IMR-90 (cell line): ENCODE measurements around the gene NINJ2. TPM values are rescaled to one million over a fixed set of nuclear protein-coding genes. Genes with fewer than 3 reads are reported as not detected.

Experiments used
- ATAC-seq: fragments of 200-7000 bp; cut with Tn5 transposase; 2 replicates; pipeline ENCODE4 v1.9.1; 2020; ENCODE audit warnings: low read depth, mild to moderate bottlenecking, moderate library complexity
- BruUV-seq: library from RNA; stranded (reverse); fragments of 400-500 nt; replicated peaks from 2 replicates; lab custom pipeline; 2021; lab: Mats Ljungman, UMichigan
- CTCF ChIA-PET: fragments of 300-600 bp; formaldehyde crosslinking; extraction: SDS; loops from one replicate; lab custom pipeline; 2021; ENCODE audit warnings: antibody characterized with exemption; lab: Yijun Ruan, JAX
- POLR2A ChIA-PET: fragments of 300-600 bp; sonication (Branson Sonifier 250); formaldehyde crosslinking; loops from one replicate; lab custom pipeline; 2022; ENCODE audit warnings: antibody characterized with exemption; ENCODE audit not compliant: unreplicated experiment; lab: Charles Lee
- DNase-seq: peaks from one replicate; pipeline ENCODE4 v3.0.0; 2013
- H2AFZ ChIP-seq: replicated peaks from 2 replicates; pipeline ENCODE3; 2013; ENCODE audit warnings: low read length, mild to moderate bottlenecking; ENCODE audit not compliant: poor library complexity
- H2AK5ac ChIP-seq: 2 replicates; pipeline ENCODE4 v1.6.1; 2013; ENCODE audit warnings: low read depth, low read length, inconsistent platforms
- H2AK9ac ChIP-seq: replicated peaks from 2 replicates; pipeline ENCODE3; 2013; ENCODE audit warnings: mild to moderate bottlenecking, low read depth, low read length, moderate library complexity; ENCODE audit not compliant: poor library complexity
- H2BK120ac ChIP-seq: 2 replicates; pipeline ENCODE4 v1.6.1; 2013; ENCODE audit warnings: low read depth, low read length, inconsistent platforms
- H2BK15ac ChIP-seq: 3 replicates; pipeline ENCODE4 v1.6.1; 2013; ENCODE audit warnings: low read depth, low read length, inconsistent platforms
- H2BK20ac ChIP-seq: 2 replicates; pipeline ENCODE4 v1.6.1; 2013; ENCODE audit warnings: low read depth, mild to moderate bottlenecking, inconsistent platforms, low read length, moderate library complexity
- H2BK5ac ChIP-seq: 2 replicates; pipeline ENCODE4 v1.6.1; 2013; ENCODE audit warnings: mild to moderate bottlenecking, low read depth, low read length, inconsistent platforms; ENCODE audit not compliant: poor library complexity, severe bottlenecking
- H3K14ac ChIP-seq: replicated peaks from 2 replicates; pipeline ENCODE4 v1.6.1; 2013; ENCODE audit warnings: low read depth, low read length, inconsistent platforms
- H3K18ac ChIP-seq: 2 replicates; pipeline ENCODE4 v1.6.1; 2013; ENCODE audit warnings: low read depth, low read length, control low read depth
- H3K23ac ChIP-seq: 2 replicates; pipeline ENCODE4 v1.6.1; 2013; ENCODE audit warnings: low read depth, low read length, inconsistent platforms
- H3K27ac ChIP-seq: 2 replicates; pipeline ENCODE4 v1.5.1; 2013; ENCODE audit warnings: mild to moderate bottlenecking, control low read depth, low read length; ENCODE audit not compliant: insufficient read depth
- H3K27me3 ChIP-seq: 2 replicates; pipeline ENCODE4 v1.6.1; 2013; ENCODE audit warnings: low read length; ENCODE audit not compliant: control insufficient read depth, insufficient read depth
- H3K36me3 ChIP-seq: 2 replicates; pipeline ENCODE4 v1.6.1; 2013; ENCODE audit warnings: low read length, mixed read lengths; ENCODE audit not compliant: control insufficient read depth, insufficient read depth
- H3K4ac ChIP-seq: 2 replicates; pipeline ENCODE4 v1.6.1; 2013; ENCODE audit warnings: low read depth, low read length, inconsistent platforms
- H3K4me1 ChIP-seq: 2 replicates; pipeline ENCODE4 v1.6.1; 2013; ENCODE audit warnings: low read length, mixed read lengths; ENCODE audit not compliant: control insufficient read depth, insufficient read depth
- H3K4me2 ChIP-seq: 2 replicates; pipeline ENCODE4 v1.6.1; 2013; ENCODE audit warnings: low read depth, mild to moderate bottlenecking, control low read depth, low read length, moderate library complexity
- H3K4me3 ChIP-seq: 2 replicates; pipeline ENCODE4 v1.5.1; 2013; ENCODE audit warnings: low read depth, mild to moderate bottlenecking, control low read depth, low read length, moderate library complexity; ENCODE audit not compliant: insufficient read depth
- H3K56ac ChIP-seq: 2 replicates; pipeline ENCODE4 v1.6.1; 2013; ENCODE audit warnings: low read length, inconsistent platforms; ENCODE audit not compliant: insufficient read depth; ENCODE audit errors: extremely low read depth
- H3K79me1 ChIP-seq, 2 experiments: 2 replicates each; pipeline ENCODE4 v1.6.1; 2013; ENCODE audit warnings: low read length in 2 of 2, inconsistent platforms in 1 of 2, low read depth in 1 of 2
- H3K9ac ChIP-seq: 2 replicates; pipeline ENCODE4 v1.6.1; 2013; ENCODE audit warnings: low read depth, low read length, control low read depth
- H3K9me1 ChIP-seq: 2 replicates; pipeline ENCODE4 v1.6.1; 2013; ENCODE audit warnings: low read length, inconsistent platforms; ENCODE audit not compliant: insufficient read depth
- H3K9me3 ChIP-seq: 2 replicates; pipeline ENCODE4 v1.6.1; 2013; ENCODE audit warnings: low read length; ENCODE audit not compliant: control insufficient read depth, insufficient read depth
- H4K20me1 ChIP-seq: 2 replicates; pipeline ENCODE4 v1.6.1; 2013; ENCODE audit warnings: low read length, inconsistent platforms; ENCODE audit not compliant: insufficient read depth
- H4K5ac ChIP-seq: 2 replicates; pipeline ENCODE4 v1.6.1; 2013; ENCODE audit warnings: mild to moderate bottlenecking, low read depth, low read length, control low read depth
- H4K8ac ChIP-seq, 2 experiments: 2 replicates each; pipeline ENCODE4 v1.6.1; 2013; ENCODE audit warnings: low read depth in 2 of 2, low read length in 2 of 2, control low read depth in 1 of 2, inconsistent platforms in 1 of 2
- H4K91ac ChIP-seq: 2 replicates; pipeline ENCODE4 v1.6.1; 2013; ENCODE audit warnings: low read depth, low read length, inconsistent platforms; ENCODE audit not compliant: insufficient read depth
- BHLHE40 ChIP-seq: fragments of 150-350 bp; IDR thresholded peaks from 2 replicates; pipeline ENCODE4 v1.6.1; 2016; ENCODE audit warnings: mild to moderate bottlenecking, low read depth, low read length
- CEBPB ChIP-seq: IDR thresholded peaks from 2 replicates; pipeline ENCODE4 v1.6.1; 2012; ENCODE audit warnings: low read depth, low read length, improper control_type of control experiment
- CHD1 ChIP-seq: IDR thresholded peaks from 2 replicates; pipeline ENCODE4 v1.6.1; 2012; ENCODE audit warnings: low read depth, low read length, improper control_type of control experiment
- CTCF ChIP-seq: conservative IDR thresholded peaks from 2 replicates; pipeline ENCODE4 v1.5.1; 2012; ENCODE audit warnings: mild to moderate bottlenecking, low read depth, low read length, improper control_type of control experiment
- ELK1 ChIP-seq: fragments of 150-350 bp; IDR thresholded peaks from 2 replicates; pipeline ENCODE4 v1.6.1; 2016; ENCODE audit warnings: low read depth, mild to moderate bottlenecking, low read length, moderate library complexity, borderline replicate concordance
- FOS ChIP-seq: fragments of 150-350 bp; IDR thresholded peaks from 2 replicates; pipeline ENCODE4 v1.6.1; 2016; ENCODE audit warnings: low read depth, low read length
- MAFK ChIP-seq: IDR thresholded peaks from 2 replicates; pipeline ENCODE4 v1.6.1; 2012; ENCODE audit warnings: low read depth, low read length, improper control_type of control experiment
- MAZ ChIP-seq: IDR thresholded peaks from 2 replicates; pipeline ENCODE4 v1.6.1; 2012; ENCODE audit warnings: low read depth, mild to moderate bottlenecking, low read length, improper control_type of control experiment, moderate library complexity, borderline replicate concordance
- MXI1 ChIP-seq: IDR thresholded peaks from 2 replicates; pipeline ENCODE4 v1.6.1; 2012; ENCODE audit warnings: low read depth, mild to moderate bottlenecking, low read length, moderate library complexity, borderline replicate concordance
- NFE2L2 ChIP-seq: fragments of 150-350 bp; IDR thresholded peaks from 2 replicates; pipeline ENCODE4 v1.6.1; 2016; ENCODE audit warnings: low read depth, mild to moderate bottlenecking, low read length
- POLR2A ChIP-seq: IDR thresholded peaks from 2 replicates; pipeline ENCODE4 v1.6.1; 2012; ENCODE audit warnings: mild to moderate bottlenecking, low read depth, low read length
- RAD21 ChIP-seq: IDR thresholded peaks from 2 replicates; pipeline ENCODE4 v1.6.1; 2012; ENCODE audit warnings: low read length, improper control_type of control experiment
- RCOR1 ChIP-seq: IDR thresholded peaks from 2 replicates; pipeline ENCODE4 v1.6.1; 2012; ENCODE audit warnings: mild to moderate bottlenecking, low read length, improper control_type of control experiment; ENCODE audit not compliant: insufficient replicate concordance
- RFX5 ChIP-seq: IDR thresholded peaks from 2 replicates; pipeline ENCODE4 v1.8.0; 2012; ENCODE audit warnings: low read depth, mild to moderate bottlenecking, low read length, moderate library complexity
- SMC3 ChIP-seq: fragments of 150-350 bp; IDR thresholded peaks from 2 replicates; pipeline ENCODE4 v1.6.1; 2016; ENCODE audit warnings: low read depth, mild to moderate bottlenecking, antibody characterized with exemption, low read length, moderate library complexity
- USF2 ChIP-seq: fragments of 150-350 bp; IDR thresholded peaks from 2 replicates; pipeline ENCODE4 v1.6.1; 2017; ENCODE audit warnings: mild to moderate bottlenecking, antibody characterized with exemption, low read length, low read depth
- WGBS, 2 experiments: methylation state at CpG; one replicate each; pipeline versions ENCODE4 v1.1.5 to v1.1.7; 2013; ENCODE audit warnings: missing lambda C conversion rate in 2 of 2; ENCODE audit not compliant: insufficient read length in 1 of 2; ENCODE audit errors: extremely low coverage in 2 of 2; 5-methylcytosine and 5-hydroxymethylcytosine counted together
- dilution Hi-C: fragments of 300-500 bp; cut with HindIII; formaldehyde crosslinking; loops from one replicate; pipeline ENCODE4 v1.14.3; 2018; ENCODE audit warnings: low sequenced_read_pairs; ENCODE audit not compliant: unreplicated experiment
- in situ Hi-C: fragments of 300-500 bp; cut with MboI; formaldehyde crosslinking; loops from 3 replicates; pipeline ENCODE4 v1.14.3; 2019; ENCODE audit warnings: low sequenced_read_pairs, inconsistent platforms, mixed read lengths
- intact Hi-C: fragments of 100-400 bp; cut with micrococcal nuclease; formaldehyde crosslinking; loops from 2 replicates; pipeline ENCODE4 v1.10.0; 2022
- polyA plus RNA-seq, 3 experiments: library from polyadenylated mRNA; depleted of rRNA; stranded (reverse); fragments of >200 nt; gene quantifications; 2 replicates each; pipeline ENCODE4 v1.2.3, GENCODE V29; 2012; ENCODE audit warnings: low replicate concordance in 1 of 3
- total RNA-seq: library from RNA; depleted of rRNA; stranded (reverse); fragments of >200 nt; gene quantifications from 2 replicates; pipeline ENCODE4 v1.2.3, GENCODE V29; 2012

The NINJ2 gene
- total and polyA plus RNA-seq, 2 of the 4 experiments (the other 2 are of a cell fraction), result not detected

DNA sequence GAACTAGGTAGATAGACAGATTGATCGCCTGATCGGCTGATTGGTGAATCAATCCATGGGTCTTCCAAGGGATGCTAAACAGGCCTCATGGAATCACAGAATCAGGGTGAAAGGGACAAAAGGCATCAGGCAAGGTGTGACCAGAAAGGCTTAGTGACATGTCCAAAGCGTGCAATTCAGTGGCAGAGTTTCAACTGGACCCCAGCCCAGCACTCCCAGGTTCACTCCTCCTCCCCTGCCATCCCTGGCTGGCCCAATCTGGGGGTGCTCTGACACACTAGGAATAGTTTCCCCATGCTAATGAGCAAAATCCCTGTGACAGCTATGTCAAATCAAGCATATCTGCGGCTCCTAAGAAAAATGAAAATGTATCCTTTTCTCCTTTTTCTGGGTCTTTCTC is 50.4 kb downstream of the NINJ2 start:
- ChIA-PET CTCF (no interaction called here), POLR2A (no interaction called here)
- in situ Hi-C loops (no loop called here), intact Hi-C loops (no loop called here), dilution Hi-C loops (no loop called here)
- BruUV-seq, result no TSS peak
- Histone ChIP-seq H3K9me1 (peaks cover 6% of the 10 kb centered on the region), H3K56ac (no peak overlapping the region), H4K20me1 (no peaks in the 10 kb centered on the region), H3K14ac (no peak overlapping the region), H4K5ac (no peak overlapping the region), H3K18ac (no peak overlapping the region), H2AK5ac (no peak overlapping the region), H3K36me3 (no peaks in the 10 kb centered on the region), H3K9ac (no peak overlapping the region), H3K79me1 (no peaks in the 10 kb centered on the region), H4K8ac (no peak overlapping the region), H2BK5ac (no peak overlapping the region), H3K27me3 (peaks cover 10% of the 10 kb centered on the region), H2AK9ac (no peak overlapping the region), H3K4me1 (peaks cover 8% of the 10 kb centered on the region), H2BK120ac (no peak overlapping the region), H3K4ac (no peak overlapping the region), H2AFZ (no peak overlapping the region), H3K9me3 (no peaks in the 10 kb centered on the region), H3K23ac (no peak overlapping the region), H3K4me3 (no peak overlapping the region), H3K4me2 (no peak overlapping the region), H4K91ac (no peak overlapping the region), H3K27ac (no peak overlapping the region), H2BK20ac (no peak overlapping the region), H2BK15ac (no peak overlapping the region)
- DNase-seq, result no peak
- WGBS, 2 experiments, result 60% methylated on average over 2 of the region's 4 CpGs; no CpG with 5 or more reads in 1 of the 2 experiments
- TF ChIP-seq POLR2A, result no peak
- no peak for TF ChIP-seq FOS
- TF ChIP-seq RFX5, result no peak
- TF ChIP-seq MXI1, result no peak
- TF ChIP-seq ELK1, result no peak
- no peak for TF ChIP-seq RCOR1
- no peak for TF ChIP-seq CTCF
- no peak for TF ChIP-seq SMC3
- no peak for TF ChIP-seq CHD1
- no peak for TF ChIP-seq MAZ
- no peak for TF ChIP-seq NFE2L2
- no peak for TF ChIP-seq CEBPB
- TF ChIP-seq BHLHE40, result no peak
- no peak for TF ChIP-seq MAFK
- TF ChIP-seq USF2, result no peak
- TF ChIP-seq RAD21, result no peak
- no peak for ATAC-seq
